Measurements from ENCODE around the gene TPRG1. TPM values are rescaled to one million over a fixed set of nuclear protein-coding genes. Genes with fewer than 3 reads are reported as not detected.

TPRG1 gene
- total and polyA plus RNA-seq, 2 donors (not counting 1 experiment from before 2014, with no cell fraction given) = 0.21 to 0.39 TPM

- Histone ChIP-seq H3K27ac (ENCODE audit: low read length in 2 of 2) (no peak overlapping the region), H3K79me2 (ENCODE audit: control insufficient read depth, insufficient read depth, low read length) (no peaks in the 10 kb centered on the region), H3K27me3 (replicated peaks in 1 of 4; ENCODE audit: control extremely low read depth in 1 of 4, control insufficient read depth in 3 of 4, insufficient read depth in 4 of 4, low read length in 3 of 4) (peaks cover 0 to 3% (median 2%) of the 10 kb centered on the region in 4 experiments), H4K20me1 (ENCODE audit: control insufficient read depth, insufficient read depth, low read length, poor library complexity, severe bottlenecking) (no peaks in the 10 kb centered on the region), H3K9ac (ENCODE audit: low read length) (no peak overlapping the region), H3K4me3 (ENCODE audit: control extremely low read depth in 1 of 5, extremely low read depth in 1 of 5, insufficient read depth in 1 of 5, low read depth in 2 of 5, low read length in 4 of 5) (no peak overlapping the region), H3K4me2 (replicated peaks; ENCODE audit: low read depth, low read length, poor library complexity, severe bottlenecking) (no peak overlapping the region), H3K36me3 (replicated peaks in 1 of 2; ENCODE audit: control extremely low read depth in 1 of 2, control insufficient read depth in 1 of 2, extremely low read depth in 1 of 2, insufficient read depth in 2 of 2, low read length in 1 of 2) (no peaks in the 10 kb centered on the region), H3K4me1 (ENCODE audit: control insufficient read depth in 2 of 2, insufficient read depth in 2 of 2, low read length in 2 of 2) (no peaks in the 10 kb centered on the region), H2AFZ (ENCODE audit: insufficient read depth, low read depth, low read length, poor library complexity, severe bottlenecking) (no peak overlapping the region), H3K9me3 (ENCODE audit: control extremely low read depth in 1 of 3, control insufficient read depth in 2 of 3, insufficient read depth in 1 of 3, low read length in 2 of 3) (no peaks in the 10 kb centered on the region)
- no peaks in the 10 kb centered on the region for H3K9me3 Mint-ChIP-seq (ENCODE audit: insufficient read depth)
- no peak overlapping the region for H3K27ac Mint-ChIP-seq
- ChIA-PET CTCF (interaction anchor here (1.4 to 5.6 kb wide), 3 partner anchors 8 to 1405 kb away, joined by 4 to 59 read pairs (median 10); no protein-coding TSS in a partner anchor), POLR2A (no interaction called here)
- ATAC-seq (ENCODE audit: low read depth) = no peak
- TF ChIP-seq EZH2 (IDR thresholded peaks at IDR 0.05; ENCODE audit: borderline replicate concordance, insufficient read depth, low read depth, low read length, poor library complexity, severe bottlenecking) (no peak), CTCF (IDR thresholded peaks at IDR 0.05) (no peak)
- H3K27me3 Mint-ChIP-seq = peaks cover 44% of the 10 kb centered on the region
- intact Hi-C loops (cut with micrococcal nuclease) = no loop called here
- H3K4me3 Mint-ChIP-seq = no peak overlapping the region
- no peak for DNase-seq
- no peaks in the 10 kb centered on the region for H3K4me1 Mint-ChIP-seq
- WGBS (ENCODE audit: insufficient coverage) = 82% methylated on average over 2 of the region's 3 CpGs
Measured at GRCh38 chr3:189143771-189144170, 28.0 kb upstream of the TPRG1 start.

DNA sequence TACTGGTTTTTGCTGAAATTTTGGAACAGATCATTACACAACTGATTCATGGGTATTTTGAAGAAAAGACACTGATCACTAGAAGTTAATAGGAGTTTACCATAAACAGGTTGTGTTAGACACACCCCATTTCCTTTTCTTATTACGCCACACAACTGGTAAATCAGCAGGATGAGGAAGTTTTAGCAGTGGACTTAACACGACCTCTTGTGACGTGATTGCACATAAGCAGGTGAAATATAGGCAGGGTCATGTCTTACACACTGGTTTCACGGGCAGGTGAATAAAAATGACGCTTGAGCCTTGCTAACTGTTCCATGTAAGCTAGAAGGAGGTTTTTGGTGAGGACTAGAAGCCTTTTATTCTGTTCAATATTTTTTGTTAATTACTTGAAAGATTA, 27.1 kb upstream of the TPRG1 start:
- H3K27me3 ChIP-seq (replicated peaks in 1 of 4; ENCODE audit: control extremely low read depth in 1 of 4, control insufficient read depth in 3 of 4, insufficient read depth in 4 of 4, low read length in 3 of 4) = peaks cover 0 to 3% (median 2%) of the 10 kb centered on the region in 4 experiments
- no peak overlapping the region for H3K27ac ChIP-seq (ENCODE audit: low read length in 2 of 2)
- no peaks in the 10 kb centered on the region for H3K9me3 ChIP-seq (ENCODE audit: control extremely low read depth in 1 of 3, control insufficient read depth in 2 of 3, insufficient read depth in 1 of 3, low read length in 2 of 3)
- H4K20me1 ChIP-seq (ENCODE audit: control insufficient read depth, insufficient read depth, low read length, poor library complexity, severe bottlenecking) = no peaks in the 10 kb centered on the region
- Mint-ChIP-seq H3K9me3 (ENCODE audit: insufficient read depth) (no peaks in the 10 kb centered on the region), H3K4me3 (no peak overlapping the region), H3K27me3 (peaks cover 37% of the 10 kb centered on the region), H3K27ac (no peak overlapping the region), H3K4me1 (no peaks in the 10 kb centered on the region)
- DNase-seq (peak; percentile 20), ATAC-seq (ENCODE audit: low read depth) (no peak)
- H3K36me3 ChIP-seq (replicated peaks in 1 of 2; ENCODE audit: control extremely low read depth in 1 of 2, control insufficient read depth in 1 of 2, extremely low read depth in 1 of 2, insufficient read depth in 2 of 2, low read length in 1 of 2) = no peaks in the 10 kb centered on the region
- no peaks in the 10 kb centered on the region for H3K79me2 ChIP-seq (ENCODE audit: control insufficient read depth, insufficient read depth, low read length)
- ChIA-PET POLR2A (no interaction called here), CTCF (interaction anchor here (1.2 to 5.6 kb wide), 4 partner anchors 9 to 1406 kb away, joined by 3 to 59 read pairs (median 7); no protein-coding TSS in a partner anchor)
- H3K9ac ChIP-seq (ENCODE audit: low read length) = no peak overlapping the region
- H3K4me1 ChIP-seq (ENCODE audit: control insufficient read depth in 2 of 2, insufficient read depth in 2 of 2, low read length in 2 of 2) = no peaks in the 10 kb centered on the region
- WGBS (ENCODE audit: insufficient coverage) = 0% methylated on average over 2 of the region's 5 CpGs
- H3K4me2 ChIP-seq (replicated peaks; ENCODE audit: low read depth, low read length, poor library complexity, severe bottlenecking) = no peak overlapping the region
- H2AFZ ChIP-seq (ENCODE audit: insufficient read depth, low read depth, low read length, poor library complexity, severe bottlenecking) = no peak overlapping the region
- H3K4me3 ChIP-seq (ENCODE audit: control extremely low read depth in 1 of 5, extremely low read depth in 1 of 5, insufficient read depth in 1 of 5, low read depth in 2 of 5, low read length in 4 of 5) = no peak overlapping the region
- no peak for TF ChIP-seq EZH2 (IDR thresholded peaks at IDR 0.05; ENCODE audit: borderline replicate concordance, insufficient read depth, low read depth, low read length, poor library complexity, severe bottlenecking)
- TF ChIP-seq CTCF (IDR thresholded peaks at IDR 0.05) = no peak
- intact Hi-C loops (cut with micrococcal nuclease) = loop anchor here (5.0 kb wide), 1 partner anchor 1827 kb away; no protein-coding TSS in a partner anchor

Data from B cell (primary cell).